ENCODE measurements around the gene MRPL48.

MRPL48 gene

DNA sequence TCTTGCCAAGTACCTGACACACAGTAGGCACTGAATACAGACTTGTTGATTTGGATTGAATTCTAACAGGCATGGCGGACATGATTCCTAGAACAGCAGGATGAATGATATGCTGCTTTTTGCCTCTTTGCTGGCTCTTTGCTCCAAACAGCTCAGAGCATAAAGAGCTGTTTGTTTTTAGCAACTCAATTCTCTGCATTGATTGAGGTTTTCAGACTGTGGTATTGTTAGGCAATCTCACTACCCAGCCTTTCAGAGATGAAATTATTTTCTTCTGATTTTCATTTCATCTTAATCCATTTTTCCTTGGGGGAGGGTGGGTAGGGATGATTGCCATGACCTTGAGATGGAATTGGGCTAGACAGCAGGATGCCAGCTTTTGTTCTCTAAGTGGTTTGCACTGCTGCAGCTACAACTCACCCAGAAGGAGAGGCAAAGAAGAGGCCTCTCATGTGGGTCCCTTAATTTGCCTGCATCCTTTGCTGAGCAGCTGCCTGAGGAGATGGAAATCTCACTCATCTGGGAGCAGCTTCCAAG is 68.4 kb downstream of the MRPL48 start:
- Histone ChIP-seq H3K9me3 (ENCODE audit: control insufficient read depth, insufficient read depth, low read length) (no peaks in the 10 kb centered on the region), H3K4me1 (ENCODE audit: control insufficient read depth, insufficient read depth, low read length) (no peaks in the 10 kb centered on the region), H3K27me3 (ENCODE audit: control insufficient read depth, insufficient read depth, low read length) (no peaks in the 10 kb centered on the region), H3K36me3 (ENCODE audit: control insufficient read depth, insufficient read depth, low read length) (peaks cover 3% of the 10 kb centered on the region), H3K9ac (ENCODE audit: low read depth, low read length) (no peak overlapping the region), H3K4me3 (ENCODE audit: low read depth, low read length) (no peak overlapping the region)

DNA sequence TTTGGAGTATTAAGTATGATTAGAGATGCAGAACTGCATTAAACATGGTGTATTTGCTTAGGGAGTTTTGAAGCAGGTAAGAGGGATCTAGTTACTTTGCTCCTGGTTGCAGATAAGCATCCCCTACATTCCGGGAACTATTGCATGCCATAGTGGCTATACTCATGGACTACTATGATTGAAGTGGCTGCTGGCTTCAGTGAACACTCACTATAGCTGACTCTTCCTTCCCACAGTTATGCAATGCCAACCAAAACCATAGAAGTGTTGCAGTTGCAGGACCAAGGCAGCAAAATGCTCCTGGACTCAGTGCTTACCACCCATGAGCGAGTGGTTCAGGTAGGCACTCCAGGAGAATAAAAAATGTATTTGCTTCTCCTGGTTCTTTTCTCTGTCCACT is 72.0 kb downstream of the MRPL48 start:
- Histone ChIP-seq H3K36me3 (ENCODE audit: control insufficient read depth, insufficient read depth, low read length) (peaks cover 3% of the 10 kb centered on the region), H3K27me3 (ENCODE audit: control insufficient read depth, insufficient read depth, low read length) (no peaks in the 10 kb centered on the region), H3K9ac (ENCODE audit: low read depth, low read length) (no peak overlapping the region), H3K4me1 (ENCODE audit: control insufficient read depth, insufficient read depth, low read length) (no peaks in the 10 kb centered on the region), H3K4me3 (ENCODE audit: low read depth, low read length) (no peak overlapping the region), H3K9me3 (ENCODE audit: control insufficient read depth, insufficient read depth, low read length) (no peaks in the 10 kb centered on the region)

DNA sequence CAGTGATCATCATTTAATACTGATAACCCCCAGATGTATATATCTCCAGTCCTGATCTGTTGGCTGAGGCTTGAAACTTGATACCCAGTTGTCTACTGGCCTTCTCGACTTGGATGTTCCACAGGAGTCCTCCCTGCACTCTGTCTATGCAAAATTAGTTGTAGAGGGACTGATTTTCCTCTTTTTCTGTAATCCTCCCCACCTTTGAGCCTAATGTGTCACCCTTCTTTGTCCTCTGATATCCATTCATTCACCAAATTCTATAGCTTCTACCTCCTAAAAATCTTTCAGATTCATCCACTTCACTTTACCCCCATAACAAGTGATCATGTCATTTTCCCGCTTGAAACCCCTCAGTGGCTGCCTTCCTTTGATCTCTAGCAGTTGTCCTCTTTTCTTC is 72.5 kb downstream of the MRPL48 start:
- peaks cover 3% of the 10 kb centered on the region for H3K36me3 ChIP-seq (ENCODE audit: control insufficient read depth, insufficient read depth, low read length)
- no peaks in the 10 kb centered on the region for H3K4me1 ChIP-seq (ENCODE audit: control insufficient read depth, insufficient read depth, low read length)
- no peaks in the 10 kb centered on the region for H3K9me3 ChIP-seq (ENCODE audit: control insufficient read depth, insufficient read depth, low read length)
- H3K9ac ChIP-seq (ENCODE audit: low read depth, low read length): no peak overlapping the region
- H3K4me3 ChIP-seq (ENCODE audit: low read depth, low read length): no peak overlapping the region
- H3K27me3 ChIP-seq (ENCODE audit: control insufficient read depth, insufficient read depth, low read length): no peaks in the 10 kb centered on the region

DNA sequence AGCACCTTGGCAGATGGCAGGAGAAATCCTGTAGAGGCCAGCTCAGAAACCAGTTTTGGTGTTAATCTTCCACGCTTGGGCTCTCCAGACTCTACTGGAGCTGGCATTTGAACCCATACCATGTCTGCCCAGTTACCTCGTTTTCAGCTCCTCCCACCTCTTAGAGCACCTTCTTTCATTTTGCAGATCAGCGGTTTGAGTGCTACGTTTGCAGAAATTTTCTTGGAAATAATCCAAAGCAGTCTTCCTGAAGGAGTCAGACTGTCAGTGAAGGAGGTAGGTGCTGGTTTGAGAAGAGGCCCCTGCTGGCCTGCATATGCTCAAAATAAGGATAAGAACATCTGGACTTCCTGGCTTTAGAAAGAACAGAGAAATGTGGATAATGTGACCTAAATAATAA is 75.3 kb downstream of the MRPL48 start:
- Histone ChIP-seq H3K4me3 (ENCODE audit: low read depth, low read length) (no peak overlapping the region), H3K36me3 (ENCODE audit: control insufficient read depth, insufficient read depth, low read length) (peaks cover 3% of the 10 kb centered on the region), H3K4me1 (ENCODE audit: control insufficient read depth, insufficient read depth, low read length) (no peaks in the 10 kb centered on the region), H3K9me3 (ENCODE audit: control insufficient read depth, insufficient read depth, low read length) (no peaks in the 10 kb centered on the region), H3K9ac (ENCODE audit: low read depth, low read length) (no peak overlapping the region), H3K27me3 (ENCODE audit: control insufficient read depth, insufficient read depth, low read length) (no peaks in the 10 kb centered on the region)

DNA sequence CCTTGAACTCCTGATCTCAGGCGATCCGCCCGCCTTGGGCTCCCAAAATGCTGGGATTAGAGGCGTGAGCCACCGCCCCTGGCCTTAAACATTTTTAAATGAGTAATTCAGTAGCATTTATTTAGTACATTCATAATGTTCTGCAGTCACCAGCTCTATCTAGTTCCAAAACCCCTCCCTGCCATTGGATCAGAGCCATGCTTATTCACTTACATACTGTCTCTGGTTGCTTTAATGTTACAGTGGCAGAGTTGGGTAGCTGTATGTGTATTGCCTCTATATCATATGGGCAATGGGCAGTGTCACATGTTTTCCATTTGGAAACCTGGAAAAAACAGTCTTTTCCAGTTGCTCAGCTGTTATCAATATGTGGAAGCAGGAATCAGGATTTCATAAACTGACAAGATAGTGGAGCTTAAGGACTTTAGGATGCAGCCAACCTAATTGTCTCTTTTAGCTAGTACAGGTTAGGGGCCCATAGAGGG is 78.5 kb downstream of the MRPL48 start:
- H3K27me3 ChIP-seq (ENCODE audit: control insufficient read depth, insufficient read depth, low read length): no peaks in the 10 kb centered on the region
- no peaks in the 10 kb centered on the region for H3K9me3 ChIP-seq (ENCODE audit: control insufficient read depth, insufficient read depth, low read length)
- H3K4me3 ChIP-seq (ENCODE audit: low read depth, low read length): no peak overlapping the region
- no peaks in the 10 kb centered on the region for H3K36me3 ChIP-seq (ENCODE audit: control insufficient read depth, insufficient read depth, low read length)
- H3K4me1 ChIP-seq (ENCODE audit: control insufficient read depth, insufficient read depth, low read length): peaks cover 3% of the 10 kb centered on the region
- H3K9ac ChIP-seq (ENCODE audit: low read depth, low read length): no peak overlapping the region

DNA sequence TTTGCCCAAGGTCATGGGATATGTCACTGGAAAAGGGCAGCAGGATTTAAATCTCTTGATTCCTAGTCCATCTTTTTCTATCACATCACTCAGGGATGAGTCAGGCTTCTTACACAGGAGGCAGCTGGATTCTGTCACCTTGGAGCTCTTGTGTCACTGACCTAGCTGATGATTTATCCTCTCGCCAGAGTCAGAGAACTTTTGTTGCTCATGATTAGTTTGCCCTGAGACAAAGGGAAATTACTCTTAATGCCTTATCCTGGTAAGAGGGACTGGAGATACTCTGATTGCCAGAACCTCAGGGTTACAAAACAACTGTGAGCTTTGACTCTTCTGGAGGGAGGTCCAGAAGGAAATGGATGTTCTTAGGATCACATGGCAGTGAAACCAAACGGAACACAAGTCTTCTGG is 78.9 kb downstream of the MRPL48 start:
- Histone ChIP-seq H3K4me1 (ENCODE audit: control insufficient read depth, insufficient read depth, low read length) (peaks cover 3% of the 10 kb centered on the region), H3K36me3 (ENCODE audit: control insufficient read depth, insufficient read depth, low read length) (no peaks in the 10 kb centered on the region), H3K9me3 (ENCODE audit: control insufficient read depth, insufficient read depth, low read length) (no peaks in the 10 kb centered on the region), H3K27me3 (ENCODE audit: control insufficient read depth, insufficient read depth, low read length) (no peaks in the 10 kb centered on the region), H3K9ac (ENCODE audit: low read depth, low read length) (no peak overlapping the region), H3K4me3 (ENCODE audit: low read depth, low read length) (no peak overlapping the region)

DNA sequence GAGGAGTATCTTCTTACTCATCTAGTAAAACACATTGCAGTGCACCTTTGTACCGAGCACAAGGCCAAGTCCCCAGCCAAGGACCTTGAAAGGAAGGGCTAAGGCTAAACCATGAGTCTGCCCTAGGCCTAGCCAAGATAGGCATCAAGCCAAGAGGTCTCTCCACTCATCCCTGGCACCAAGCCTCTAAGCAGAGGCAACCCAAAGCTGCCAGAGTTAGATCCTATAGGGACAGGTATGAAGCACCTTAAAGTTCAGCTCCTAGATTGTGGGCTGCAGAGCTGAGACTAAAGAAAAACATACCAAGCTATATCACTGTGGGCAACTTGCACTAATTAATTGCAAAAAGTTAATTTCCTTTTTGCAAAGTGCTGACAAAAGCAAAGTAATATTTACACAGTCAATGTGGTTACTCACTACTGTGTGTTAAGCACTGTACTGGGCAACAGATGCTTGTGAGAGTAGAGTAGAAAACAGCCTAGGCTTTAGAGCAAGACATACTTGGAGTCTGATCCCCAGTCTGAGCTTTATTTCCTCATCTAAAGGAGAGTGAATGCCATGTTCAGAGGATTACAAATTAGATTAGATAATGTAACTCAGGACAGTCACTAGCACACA is 81.8 kb downstream of the MRPL48 start:
- H3K9ac ChIP-seq (ENCODE audit: low read depth, low read length): no peak overlapping the region

DNA sequence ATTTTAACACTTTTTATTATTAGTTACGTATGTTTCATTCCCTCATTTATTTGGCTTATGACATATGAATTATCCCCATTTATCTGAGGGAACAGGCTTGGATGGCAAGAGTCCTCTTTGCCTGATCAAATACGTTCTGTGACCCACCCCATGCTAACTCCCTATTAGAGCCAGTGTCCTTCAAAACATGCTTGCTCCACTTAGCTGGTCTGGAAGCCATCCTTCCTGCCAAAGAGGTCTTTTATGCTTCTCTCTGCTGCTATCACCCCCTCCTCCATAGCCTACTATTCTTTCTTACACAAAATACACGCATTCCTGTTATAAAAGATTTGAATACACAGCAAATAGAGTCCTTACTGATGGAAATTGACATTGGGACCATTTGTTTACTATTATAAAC is 82.6 kb downstream of the MRPL48 start:
- no peaks in the 10 kb centered on the region for H3K27me3 ChIP-seq (ENCODE audit: control insufficient read depth, insufficient read depth, low read length)
- H3K9ac ChIP-seq (ENCODE audit: low read depth, low read length): no peak overlapping the region
- H3K36me3 ChIP-seq (ENCODE audit: control insufficient read depth, insufficient read depth, low read length): peaks cover 7% of the 10 kb centered on the region
- peaks cover 3% of the 10 kb centered on the region for H3K4me1 ChIP-seq (ENCODE audit: control insufficient read depth, insufficient read depth, low read length)
- H3K9me3 ChIP-seq (ENCODE audit: control insufficient read depth, insufficient read depth, low read length): no peaks in the 10 kb centered on the region
- no peak overlapping the region for H3K4me3 ChIP-seq (ENCODE audit: low read depth, low read length)

More for the DNA sequence above, 81.8 kb downstream of the MRPL48 start:
- Histone ChIP-seq H3K4me3 (ENCODE audit: low read depth, low read length) (no peak overlapping the region), H3K9me3 (ENCODE audit: control insufficient read depth, insufficient read depth, low read length) (no peaks in the 10 kb centered on the region), H3K36me3 (ENCODE audit: control insufficient read depth, insufficient read depth, low read length) (peaks cover 7% of the 10 kb centered on the region), H3K4me1 (ENCODE audit: control insufficient read depth, insufficient read depth, low read length) (peaks cover 3% of the 10 kb centered on the region), H3K27me3 (ENCODE audit: control insufficient read depth, insufficient read depth, low read length) (no peaks in the 10 kb centered on the region)

DNA sequence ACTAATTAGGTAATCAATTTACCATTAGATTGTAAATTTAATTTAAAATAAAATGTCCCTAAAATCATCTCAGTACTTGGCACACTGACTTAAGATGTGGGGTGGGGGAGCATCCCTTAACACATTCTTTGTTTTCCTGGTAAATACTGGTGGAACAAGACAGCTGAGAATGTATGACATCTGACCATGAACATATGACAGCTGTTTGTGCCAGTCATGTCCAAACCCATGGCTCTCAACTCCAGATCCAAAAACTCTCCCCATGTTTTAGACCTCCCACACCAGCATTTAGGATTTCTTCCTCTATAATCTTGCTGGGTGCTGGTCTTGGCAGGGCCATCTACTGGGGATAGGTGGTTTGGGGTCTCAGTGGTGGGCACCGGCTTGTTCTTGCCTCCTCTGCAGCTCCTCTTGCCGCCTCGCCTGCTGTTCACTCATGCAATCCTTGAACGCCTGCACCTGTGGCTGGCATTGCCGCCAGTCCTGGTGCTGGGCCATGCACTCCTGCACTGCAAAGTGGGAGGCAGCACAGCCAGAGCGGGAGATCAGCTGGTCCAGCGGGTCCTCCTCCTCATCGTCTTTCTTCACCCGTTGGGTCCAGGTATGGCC is 85.2 kb downstream of the MRPL48 start:
- H3K36me3 ChIP-seq (ENCODE audit: control insufficient read depth, insufficient read depth, low read length): peaks cover 7% of the 10 kb centered on the region
- H3K9me3 ChIP-seq (ENCODE audit: control insufficient read depth, insufficient read depth, low read length): no peaks in the 10 kb centered on the region
- no peak overlapping the region for H3K9ac ChIP-seq (ENCODE audit: low read depth, low read length)
- peaks cover 3% of the 10 kb centered on the region for H3K4me1 ChIP-seq (ENCODE audit: control insufficient read depth, insufficient read depth, low read length)
- no peaks in the 10 kb centered on the region for H3K27me3 ChIP-seq (ENCODE audit: control insufficient read depth, insufficient read depth, low read length)
- no peak overlapping the region for H3K4me3 ChIP-seq (ENCODE audit: low read depth, low read length)

DNA sequence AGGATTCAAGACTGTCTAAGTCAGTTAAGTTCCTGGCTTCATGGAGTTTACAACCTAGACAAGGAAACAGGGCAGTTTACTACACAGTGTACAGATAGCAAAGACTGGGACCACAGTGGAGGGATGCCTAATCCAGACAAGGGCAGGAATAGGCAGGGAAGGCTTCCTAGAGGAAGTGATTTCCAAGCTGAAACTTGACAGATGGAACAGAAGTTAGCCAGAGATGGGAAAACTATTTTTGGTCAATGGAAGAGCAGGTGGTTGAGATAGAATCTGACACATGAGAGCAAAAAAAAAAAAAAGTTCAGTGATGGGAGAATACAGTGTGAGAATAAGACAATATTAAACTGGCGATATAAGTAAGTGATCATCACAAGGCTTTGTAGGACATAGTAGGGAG is 87.7 kb downstream of the MRPL48 start:
- H3K9ac ChIP-seq (ENCODE audit: low read depth, low read length): peak overlapping the region; percentile 84
- H3K4me1 ChIP-seq (ENCODE audit: control insufficient read depth, insufficient read depth, low read length): peaks cover under 1% of the 10 kb centered on the region
- peaks cover 7% of the 10 kb centered on the region for H3K36me3 ChIP-seq (ENCODE audit: control insufficient read depth, insufficient read depth, low read length)
- no peaks in the 10 kb centered on the region for H3K27me3 ChIP-seq (ENCODE audit: control insufficient read depth, insufficient read depth, low read length)
- H3K9me3 ChIP-seq (ENCODE audit: control insufficient read depth, insufficient read depth, low read length): no peaks in the 10 kb centered on the region
- peak overlapping the region; percentile 84 for H3K4me3 ChIP-seq (ENCODE audit: low read depth, low read length)

DNA sequence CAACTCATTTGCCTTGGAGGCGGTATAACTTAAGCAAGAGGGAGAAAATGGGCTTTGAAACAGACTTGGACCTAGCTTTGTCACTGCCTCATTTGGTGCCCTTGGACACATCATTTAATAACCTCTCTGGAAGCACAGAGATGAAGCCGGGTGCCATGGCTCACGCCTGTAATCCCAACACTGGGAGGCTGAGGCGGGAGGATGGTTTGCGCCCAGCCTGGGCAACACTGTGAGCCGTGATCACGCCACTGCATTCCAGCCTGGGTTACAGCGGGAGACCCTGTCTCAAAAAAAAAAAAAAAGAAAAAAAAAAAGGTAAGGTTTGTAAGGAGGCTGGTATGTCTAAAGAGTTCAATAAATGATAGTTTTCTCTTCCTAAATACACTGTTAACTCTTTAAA is 88.2 kb downstream of the MRPL48 start:
- peak overlapping the region; percentile 84 for H3K9ac ChIP-seq (ENCODE audit: low read depth, low read length)
- H3K27me3 ChIP-seq (ENCODE audit: control insufficient read depth, insufficient read depth, low read length): no peaks in the 10 kb centered on the region
- peak overlapping the region; percentile 84 for H3K4me3 ChIP-seq (ENCODE audit: low read depth, low read length)
- H3K36me3 ChIP-seq (ENCODE audit: control insufficient read depth, insufficient read depth, low read length): peaks cover 7% of the 10 kb centered on the region
- no peaks in the 10 kb centered on the region for H3K9me3 ChIP-seq (ENCODE audit: control insufficient read depth, insufficient read depth, low read length)
- no peaks in the 10 kb centered on the region for H3K4me1 ChIP-seq (ENCODE audit: control insufficient read depth, insufficient read depth, low read length)

Measured in iPS-15b (cell line).